ENCODE results near the gene CSK. TPM values are rescaled to one million over a fixed set of nuclear protein-coding genes. Genes with fewer than 3 reads are reported as not detected.
A peak's percentile ranks its signal among the peaks of the same experiment; 100 is the strongest.

The CSK gene
- total and polyA plus RNA-seq, 3 donors from 2014 or later: 41.5 to 45.6 (median 43.1) TPM

DNA sequence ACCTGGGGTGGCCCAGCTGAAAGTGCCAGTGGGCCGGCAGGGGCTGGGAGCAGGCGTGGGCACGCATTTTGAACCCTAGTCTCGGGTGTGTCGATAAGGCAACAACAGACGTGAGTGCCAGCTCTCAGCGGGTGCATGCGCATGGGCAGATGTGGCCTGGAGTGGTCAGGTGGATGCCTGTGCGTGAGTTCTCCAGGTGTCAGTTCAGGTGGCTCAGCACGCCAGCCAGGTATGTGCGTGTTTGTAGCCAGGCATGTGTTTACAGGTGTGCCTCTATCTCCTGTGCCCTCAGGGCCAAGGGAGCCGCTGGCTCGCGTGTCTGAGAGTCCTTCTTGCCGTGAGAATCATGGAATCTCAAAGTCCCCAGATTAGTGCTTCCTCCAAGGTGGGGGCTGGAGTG lies 18.5 kb upstream of the CSK start:
- no peaks in the 10 kb centered on the region for H3K9me3 ChIP-seq
- H3K4me1 ChIP-seq: no peaks in the 10 kb centered on the region
- H3K36me3 ChIP-seq (ENCODE audit: low read depth, missing control alignments): no peaks in the 10 kb centered on the region
- DNase-seq: no peak
- WGBS, 2 donors: 87 to 91% methylated on average over 3 to 15 of the region's 15 CpGs
- no peaks in the 10 kb centered on the region for H3K27me3 ChIP-seq
- H3K27ac ChIP-seq: no peak overlapping the region
- intact Hi-C loops (cut with DNase I; ENCODE audit: low total_unique reads): no loop called here
- H3K4me3 ChIP-seq: no peak overlapping the region
- TF ChIP-seq, protein P1, sequence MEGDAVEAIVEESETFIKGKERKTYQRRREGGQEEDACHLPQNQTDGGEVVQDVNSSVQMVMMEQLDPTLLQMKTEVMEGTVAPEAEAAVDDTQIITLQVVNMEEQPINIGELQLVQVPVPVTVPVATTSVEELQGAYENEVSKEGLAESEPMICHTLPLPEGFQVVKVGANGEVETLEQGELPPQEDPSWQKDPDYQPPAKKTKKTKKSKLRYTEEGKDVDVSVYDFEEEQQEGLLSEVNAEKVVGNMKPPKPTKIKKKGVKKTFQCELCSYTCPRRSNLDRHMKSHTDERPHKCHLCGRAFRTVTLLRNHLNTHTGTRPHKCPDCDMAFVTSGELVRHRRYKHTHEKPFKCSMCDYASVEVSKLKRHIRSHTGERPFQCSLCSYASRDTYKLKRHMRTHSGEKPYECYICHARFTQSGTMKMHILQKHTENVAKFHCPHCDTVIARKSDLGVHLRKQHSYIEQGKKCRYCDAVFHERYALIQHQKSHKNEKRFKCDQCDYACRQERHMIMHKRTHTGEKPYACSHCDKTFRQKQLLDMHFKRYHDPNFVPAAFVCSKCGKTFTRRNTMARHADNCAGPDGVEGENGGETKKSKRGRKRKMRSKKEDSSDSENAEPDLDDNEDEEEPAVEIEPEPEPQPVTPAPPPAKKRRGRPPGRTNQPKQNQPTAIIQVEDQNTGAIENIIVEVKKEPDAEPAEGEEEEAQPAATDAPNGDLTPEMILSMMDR (IDR thresholded peaks at IDR 0.05): no peak
- no peak for TF ChIP-seq POLR2A (IDR thresholded peaks at IDR 0.05)

DNA sequence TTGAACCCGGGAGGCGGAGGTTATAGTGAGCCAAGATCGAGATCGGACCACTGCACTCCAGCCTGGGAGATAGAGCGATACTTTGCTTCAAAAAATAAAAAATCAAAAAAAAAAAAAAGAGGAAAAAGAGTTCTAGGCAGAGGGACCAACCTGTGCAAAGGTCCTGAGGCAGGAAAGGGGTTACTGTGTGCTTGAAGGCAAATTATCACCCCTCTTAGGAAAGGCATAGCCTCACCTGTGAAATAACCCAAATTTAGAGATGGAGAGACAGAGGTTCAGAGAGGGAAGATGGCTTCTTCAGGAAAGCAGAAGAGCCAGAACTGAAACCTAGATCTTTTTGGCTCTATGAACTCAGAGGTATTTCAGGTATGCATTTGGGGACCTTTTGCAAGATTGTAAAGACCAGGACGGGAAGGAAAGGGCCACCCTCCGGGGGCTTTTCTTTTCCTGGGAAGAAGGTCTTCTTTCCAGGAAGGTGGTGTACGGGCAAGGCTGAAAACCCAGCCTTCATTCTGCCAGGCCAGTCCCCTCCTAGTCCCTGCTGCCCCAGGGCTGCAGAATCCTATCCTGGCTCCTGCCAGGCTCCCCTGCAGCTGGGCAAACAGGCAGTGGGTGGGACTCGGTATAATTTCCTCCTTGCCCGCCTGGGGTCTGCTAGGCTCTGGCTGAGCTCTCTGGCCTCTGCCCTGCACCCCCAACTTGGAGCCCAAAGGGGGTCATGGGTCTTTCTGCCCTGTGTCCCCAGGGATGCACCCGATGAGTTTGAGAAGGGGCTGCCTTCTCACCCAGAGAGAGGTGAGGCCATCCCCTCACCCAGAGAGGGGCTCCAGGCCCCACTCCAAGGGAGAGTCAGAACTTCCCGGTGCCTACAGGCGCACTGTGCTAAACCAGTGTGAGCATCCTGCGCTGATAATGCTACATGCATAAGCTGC lies 14.4 kb upstream of the CSK start:
- H3K36me3 ChIP-seq (ENCODE audit: low read depth, missing control alignments): no peaks in the 10 kb centered on the region
- 91 to 97% methylated on average over 6 to 14 of the region's 14 CpGs for WGBS, 2 donors
- no peak overlapping the region for H3K27ac ChIP-seq
- no peak overlapping the region for H3K4me3 ChIP-seq
- H3K4me1 ChIP-seq: peaks cover 10% of the 10 kb centered on the region
- intact Hi-C loops (cut with DNase I; ENCODE audit: low total_unique reads): loop anchor here (5.0 kb wide), 2 partner anchors 130 to 395 kb away; no protein-coding TSS in a partner anchor
- no peak for DNase-seq
- H3K27me3 ChIP-seq: no peaks in the 10 kb centered on the region
- TF ChIP-seq POLR2A (IDR thresholded peaks at IDR 0.05): no peak
- TF ChIP-seq, protein P1 (IDR thresholded peaks at IDR 0.05): no peak
- H3K9me3 ChIP-seq: no peaks in the 10 kb centered on the region

DNA sequence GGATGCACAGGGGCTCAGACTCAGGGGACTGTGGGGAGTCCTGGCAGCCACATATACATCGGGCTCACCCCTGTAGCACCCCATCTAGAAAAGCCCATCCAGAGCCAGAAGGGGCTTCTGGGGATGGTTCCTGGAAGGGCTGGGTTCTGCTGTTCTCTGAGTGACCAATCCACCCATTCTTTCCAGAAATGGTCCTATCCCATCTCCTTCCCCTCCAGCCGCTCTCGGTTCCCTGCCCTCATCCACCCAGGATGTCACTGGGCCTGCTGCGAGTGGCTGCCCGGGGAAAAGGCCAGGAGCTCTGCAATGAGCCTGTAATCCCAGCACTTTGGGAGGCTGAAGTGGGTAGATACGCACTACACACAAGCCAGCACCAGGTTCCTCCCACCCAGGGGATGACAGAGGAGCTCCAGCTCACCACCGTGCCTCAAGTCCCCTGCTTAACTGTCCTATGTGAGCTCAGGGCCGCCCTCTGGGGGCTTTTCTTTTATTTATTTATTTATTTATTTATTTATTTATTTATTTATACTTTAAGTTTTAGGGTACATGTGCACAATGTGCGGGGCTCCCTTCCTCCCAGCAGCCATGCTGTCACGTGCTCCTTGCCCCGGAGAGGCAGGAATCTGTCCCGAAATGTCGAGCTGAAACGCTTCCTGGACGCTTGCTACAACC lies 13.6 kb upstream of the CSK start:
- Histone ChIP-seq H3K4me1 (peaks cover 10% of the 10 kb centered on the region), H3K9me3 (no peaks in the 10 kb centered on the region), H3K27ac (no peak overlapping the region), H3K27me3 (no peaks in the 10 kb centered on the region), H3K36me3 (ENCODE audit: low read depth, missing control alignments) (no peaks in the 10 kb centered on the region), H3K4me3 (no peak overlapping the region)
- 27 to 33% methylated on average over 14 to 15 of the region's 15 CpGs for WGBS, 2 donors
- no peak for TF ChIP-seq POLR2A (IDR thresholded peaks at IDR 0.05)
- TF ChIP-seq, protein P1 (IDR thresholded peaks at IDR 0.05): no peak
- DNase-seq: no peak
- intact Hi-C loops (cut with DNase I; ENCODE audit: low total_unique reads): loop anchor here (5.0 kb wide), 2 partner anchors 131 to 396 kb away; no protein-coding TSS in a partner anchor

DNA sequence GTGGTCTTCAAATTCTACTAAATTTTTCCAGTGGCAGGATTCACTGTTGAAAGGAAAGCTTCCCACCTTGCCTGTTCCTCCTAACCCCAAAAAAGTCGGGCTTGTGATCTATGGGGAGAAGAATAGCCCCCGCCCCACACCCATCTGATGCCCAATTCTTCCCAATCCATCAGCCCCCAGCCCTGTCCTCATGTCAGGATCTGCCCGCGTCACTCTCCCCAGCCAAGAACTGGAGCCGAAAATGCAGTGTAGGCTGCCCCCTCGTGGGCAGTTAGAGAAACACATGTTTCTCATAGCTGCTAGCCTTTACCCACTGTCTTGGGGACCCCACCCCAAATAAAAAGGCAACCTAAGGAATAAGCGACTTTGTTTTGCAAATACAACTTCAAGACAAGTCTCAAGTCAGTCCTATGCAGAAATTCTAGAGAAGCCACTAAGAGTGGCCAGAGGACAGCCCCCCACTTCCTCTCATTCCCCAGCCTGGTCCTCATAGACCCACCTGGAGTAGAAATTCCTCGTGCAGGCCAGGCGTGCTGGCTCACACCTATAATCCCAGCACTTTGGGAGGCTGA lies 13.0 kb upstream of the CSK start:
- Histone ChIP-seq H3K9me3 (no peaks in the 10 kb centered on the region), H3K36me3 (ENCODE audit: low read depth, missing control alignments) (no peaks in the 10 kb centered on the region), H3K27ac (no peak overlapping the region), H3K4me1 (peaks cover 10% of the 10 kb centered on the region), H3K27me3 (no peaks in the 10 kb centered on the region), H3K4me3 (no peak overlapping the region)
- 5 to 6% methylated on average over 9 of the region's 9 CpGs for WGBS, 2 donors
- intact Hi-C loops (cut with DNase I; ENCODE audit: low total_unique reads): loop anchor here (5.0 kb wide), 2 partner anchors 132 to 397 kb away; no protein-coding TSS in a partner anchor
- no peak for TF ChIP-seq POLR2A (IDR thresholded peaks at IDR 0.05)
- TF ChIP-seq, protein P1 (IDR thresholded peaks at IDR 0.05): peak; percentile 84 to 92 (median 87)
- peak; percentile 86 for DNase-seq
